Measurements from ENCODE around the gene SLC6A17.

SLC6A17 gene

GRCh38 chr1:110241516-110241915 lies 91.2 kb downstream of the SLC6A17 start:
- TF ChIP-seq, protein P1, sequence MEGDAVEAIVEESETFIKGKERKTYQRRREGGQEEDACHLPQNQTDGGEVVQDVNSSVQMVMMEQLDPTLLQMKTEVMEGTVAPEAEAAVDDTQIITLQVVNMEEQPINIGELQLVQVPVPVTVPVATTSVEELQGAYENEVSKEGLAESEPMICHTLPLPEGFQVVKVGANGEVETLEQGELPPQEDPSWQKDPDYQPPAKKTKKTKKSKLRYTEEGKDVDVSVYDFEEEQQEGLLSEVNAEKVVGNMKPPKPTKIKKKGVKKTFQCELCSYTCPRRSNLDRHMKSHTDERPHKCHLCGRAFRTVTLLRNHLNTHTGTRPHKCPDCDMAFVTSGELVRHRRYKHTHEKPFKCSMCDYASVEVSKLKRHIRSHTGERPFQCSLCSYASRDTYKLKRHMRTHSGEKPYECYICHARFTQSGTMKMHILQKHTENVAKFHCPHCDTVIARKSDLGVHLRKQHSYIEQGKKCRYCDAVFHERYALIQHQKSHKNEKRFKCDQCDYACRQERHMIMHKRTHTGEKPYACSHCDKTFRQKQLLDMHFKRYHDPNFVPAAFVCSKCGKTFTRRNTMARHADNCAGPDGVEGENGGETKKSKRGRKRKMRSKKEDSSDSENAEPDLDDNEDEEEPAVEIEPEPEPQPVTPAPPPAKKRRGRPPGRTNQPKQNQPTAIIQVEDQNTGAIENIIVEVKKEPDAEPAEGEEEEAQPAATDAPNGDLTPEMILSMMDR (IDR thresholded peaks at IDR 0.05; ENCODE audit: low read length, missing control alignments): no peak
- no peak for DNase-seq (ENCODE audit: low read depth)
- no peak overlapping the region for H3K4me3 ChIP-seq (replicated peaks; ENCODE audit: low read depth, low read length)

GRCh38 chr1:110242062-110242461 lies 91.8 kb downstream of the SLC6A17 start:
- DNase-seq (ENCODE audit: low read depth): no peak
- TF ChIP-seq, protein P1 (IDR thresholded peaks at IDR 0.05; ENCODE audit: low read length, missing control alignments): no peak
- no peak overlapping the region for H3K4me3 ChIP-seq (replicated peaks; ENCODE audit: low read depth, low read length)

- no peak for DNase-seq (ENCODE audit: low read depth)
- H3K4me3 ChIP-seq (replicated peaks; ENCODE audit: low read depth, low read length): no peak overlapping the region
- TF ChIP-seq, protein P1 (IDR thresholded peaks at IDR 0.05; ENCODE audit: low read length, missing control alignments): no peak
Measured at GRCh38 chr1:110242731-110243130, 92.4 kb downstream of the SLC6A17 start.

- no peak overlapping the region for H3K4me3 ChIP-seq (replicated peaks; ENCODE audit: low read depth, low read length)
- DNase-seq (ENCODE audit: low read depth): no peak
- TF ChIP-seq, protein P1 (IDR thresholded peaks at IDR 0.05; ENCODE audit: low read length, missing control alignments): no peak
Measured at GRCh38 chr1:110243146-110243545, 92.9 kb downstream of the SLC6A17 start.

DNA sequence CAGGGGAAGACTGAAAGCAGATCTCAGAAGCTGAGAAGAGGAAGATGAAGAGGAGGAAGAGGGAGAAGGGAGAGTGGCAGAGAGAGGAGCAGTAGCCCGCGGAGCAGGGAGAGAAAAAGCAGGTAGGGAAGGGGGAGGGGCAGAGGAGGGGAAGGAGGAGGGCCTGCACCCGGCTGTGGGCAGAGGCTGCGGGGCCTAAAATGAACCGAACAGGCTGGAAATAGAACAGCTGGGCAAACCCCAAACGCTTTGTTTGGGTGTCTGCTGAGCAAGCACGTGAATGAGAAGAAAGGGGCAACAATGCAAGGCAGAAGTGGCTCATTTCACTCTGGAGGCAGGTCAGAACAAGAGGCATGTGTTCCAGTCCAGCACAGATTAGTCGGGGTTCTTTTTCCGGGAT lies 93.3 kb downstream of the SLC6A17 start:
- no peak overlapping the region for H3K4me3 ChIP-seq (replicated peaks; ENCODE audit: low read depth, low read length)
- TF ChIP-seq, protein P1 (IDR thresholded peaks at IDR 0.05; ENCODE audit: low read length, missing control alignments): no peak
- no peak for DNase-seq (ENCODE audit: low read depth)

- TF ChIP-seq, protein P1 (IDR thresholded peaks at IDR 0.05; ENCODE audit: low read length, missing control alignments): no peak
- no peak for DNase-seq (ENCODE audit: low read depth)
- no peak overlapping the region for H3K4me3 ChIP-seq (replicated peaks; ENCODE audit: low read depth, low read length)
Measured at GRCh38 chr1:110245876-110246620, 95.8 kb downstream of the SLC6A17 start.

DNA sequence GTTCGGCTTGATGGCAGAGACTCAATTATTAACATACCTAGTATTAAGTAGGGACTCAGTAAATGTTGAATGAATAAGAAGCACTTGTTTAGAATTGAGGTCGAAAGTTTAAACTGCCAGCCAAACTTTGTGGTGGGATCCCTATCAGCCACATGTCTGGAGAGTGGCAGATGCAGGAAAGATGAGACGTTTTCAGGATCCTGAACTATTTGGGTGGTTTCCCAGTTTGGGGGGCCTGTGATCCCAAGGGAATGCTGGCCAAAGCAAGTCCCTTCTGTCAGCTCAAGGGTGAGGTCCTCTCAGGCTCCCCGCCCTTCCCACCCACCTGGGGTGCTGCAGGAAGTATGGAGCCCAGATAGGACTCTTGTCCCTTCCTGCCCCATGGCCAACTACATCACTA lies 98.5 kb downstream of the SLC6A17 start:
- DNase-seq (ENCODE audit: low read depth): no peak
- no peak overlapping the region for H3K4me3 ChIP-seq (replicated peaks; ENCODE audit: low read depth, low read length)
- TF ChIP-seq, protein P1 (IDR thresholded peaks at IDR 0.05; ENCODE audit: low read length, missing control alignments): no peak

Measured in fibroblast of pulmonary artery (primary cell).